C4-2B (cell line): ENCODE results near the gene HELLS.

Source experiments
- H3K27ac ChIP-seq: fragments of 450-650 bp; 2 replicates; pipeline ENCODE4 v1.5.1; 2017
- CTCF ChIP-seq: fragments of 450-650 bp; conservative IDR thresholded peaks from 2 replicates; pipeline ENCODE4 v1.5.1; 2017; ENCODE audit warnings: mild to moderate bottlenecking
- ZFX ChIP-seq: fragments of 450-650 bp; IDR thresholded peaks from 2 replicates; pipeline ENCODE4 v1.6.1; 2017

HELLS gene

GRCh38 chr10:94578790-94579189 lies 33.2 kb downstream of the HELLS start:
- no peak overlapping the region for H3K27ac ChIP-seq
- TF ChIP-seq CTCF = no peak
- no peak for TF ChIP-seq ZFX

- H3K27ac ChIP-seq = no peak overlapping the region
- no peak for TF ChIP-seq ZFX
- no peak for TF ChIP-seq CTCF
These were observed 37.5 kb downstream of the HELLS start for GRCh38 chr10:94583124-94583523.

GRCh38 chr10:94591461-94592205 lies 46.0 kb downstream of the HELLS start:
- TF ChIP-seq CTCF = no peak
- no peak for TF ChIP-seq ZFX
- H3K27ac ChIP-seq = no peak overlapping the region

- no peak overlapping the region for H3K27ac ChIP-seq
- TF ChIP-seq CTCF (no peak), ZFX (no peak)
These were observed 57.3 kb downstream of the HELLS start for GRCh38 chr10:94602729-94603515.

GRCh38 chr10:94607111-94607510 lies 61.5 kb downstream of the HELLS start:
- no peak overlapping the region for H3K27ac ChIP-seq

GRCh38 chr10:94608559-94608958 lies 63.0 kb downstream of the HELLS start:
- TF ChIP-seq ZFX (no peak), CTCF (no peak)
- H3K27ac ChIP-seq = no peak overlapping the region

More at GRCh38 chr10:94607111-94607510, 61.5 kb downstream of the HELLS start:
- TF ChIP-seq CTCF (no peak), ZFX (no peak)

- H3K27ac ChIP-seq = no peak overlapping the region
- TF ChIP-seq CTCF = no peak
- TF ChIP-seq ZFX = no peak
These were observed 69.0 kb downstream of the HELLS start for GRCh38 chr10:94614558-94614957.
